T-helper 22 cell (primary cell): ENCODE data around the gene KATNBL1.
A peak's percentile ranks its signal among the peaks of the same experiment; 100 is the strongest.

Experiments used
- DNase-seq: peaks from one replicate; pipeline ENCODE4 v3.0.0-alpha.2; 2020; ENCODE audit warnings: low read depth

Gene KATNBL1, protein sequence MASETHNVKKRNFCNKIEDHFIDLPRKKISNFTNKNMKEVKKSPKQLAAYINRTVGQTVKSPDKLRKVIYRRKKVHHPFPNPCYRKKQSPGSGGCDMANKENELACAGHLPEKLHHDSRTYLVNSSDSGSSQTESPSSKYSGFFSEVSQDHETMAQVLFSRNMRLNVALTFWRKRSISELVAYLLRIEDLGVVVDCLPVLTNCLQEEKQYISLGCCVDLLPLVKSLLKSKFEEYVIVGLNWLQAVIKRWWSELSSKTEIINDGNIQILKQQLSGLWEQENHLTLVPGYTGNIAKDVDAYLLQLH

DNA sequence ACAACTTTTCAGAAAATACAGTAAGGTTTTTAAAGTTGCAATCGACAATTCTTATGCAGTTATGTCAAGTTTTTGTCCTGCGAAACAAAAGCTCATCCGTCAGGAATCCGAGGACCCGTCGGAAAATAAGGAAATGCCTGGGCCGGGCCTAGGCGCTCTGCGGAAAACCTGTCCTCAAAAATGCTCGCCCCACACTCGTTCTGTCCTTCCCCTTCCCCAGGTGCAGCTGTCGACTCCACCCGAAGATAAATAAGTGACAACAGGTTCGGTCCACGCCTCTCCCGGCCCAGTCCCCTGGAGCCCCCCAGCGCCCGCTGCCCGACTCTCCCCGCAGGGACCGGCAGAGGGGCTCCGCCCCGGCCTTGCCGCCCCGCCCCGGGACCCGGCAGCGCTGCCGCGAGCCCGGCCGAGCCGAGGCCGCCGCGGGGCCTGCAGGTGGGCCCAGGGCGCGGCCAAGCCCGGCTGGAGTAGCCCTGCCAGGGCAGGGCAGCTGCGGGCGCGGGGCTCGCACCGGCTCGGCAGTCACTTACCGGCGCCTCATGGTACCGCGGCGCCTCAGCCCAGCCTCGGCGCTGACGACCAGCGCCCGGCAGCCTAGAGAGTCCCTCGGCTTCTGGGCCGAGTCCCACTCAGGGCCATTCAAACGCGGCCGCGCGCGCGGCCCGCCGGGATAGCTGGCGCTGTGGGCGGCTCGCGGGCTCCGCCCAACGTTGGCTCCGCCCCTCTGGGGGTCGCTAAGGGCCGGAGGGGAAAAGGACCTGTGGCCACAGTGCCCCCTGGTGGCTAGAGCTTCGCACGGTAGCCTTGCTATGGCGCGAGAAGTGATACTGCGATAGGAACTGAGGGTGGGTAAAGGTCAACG, at the start of gene KATNBL1:
KATNBL1 (minus strand) TSS at position 676 of the 862 bp plus-strand sequence. CDS start 46,420 bp downstream, outside the sequence.
- peak; percentile 86 for DNase-seq

DNA sequence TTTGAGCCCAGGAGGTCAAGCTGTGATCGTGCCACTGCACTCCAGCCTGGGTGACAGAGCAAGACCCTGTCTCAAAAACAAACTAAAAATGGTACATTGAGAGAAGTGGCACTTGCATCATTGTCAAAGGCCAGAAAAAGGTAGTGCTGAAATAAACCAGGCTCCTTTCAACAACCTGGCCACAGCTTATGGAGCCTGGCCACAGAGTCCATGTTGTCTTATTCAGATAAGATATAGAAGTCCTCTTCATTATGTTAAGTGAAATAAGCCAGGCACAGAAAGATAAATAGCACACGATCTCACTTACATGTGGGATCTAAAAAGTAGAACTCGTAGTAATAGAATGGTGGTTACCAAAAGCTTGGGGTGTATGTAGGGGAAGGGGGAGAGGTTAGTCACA, 49.7 kb upstream of the KATNBL1 start:
- no peak for DNase-seq

DNA sequence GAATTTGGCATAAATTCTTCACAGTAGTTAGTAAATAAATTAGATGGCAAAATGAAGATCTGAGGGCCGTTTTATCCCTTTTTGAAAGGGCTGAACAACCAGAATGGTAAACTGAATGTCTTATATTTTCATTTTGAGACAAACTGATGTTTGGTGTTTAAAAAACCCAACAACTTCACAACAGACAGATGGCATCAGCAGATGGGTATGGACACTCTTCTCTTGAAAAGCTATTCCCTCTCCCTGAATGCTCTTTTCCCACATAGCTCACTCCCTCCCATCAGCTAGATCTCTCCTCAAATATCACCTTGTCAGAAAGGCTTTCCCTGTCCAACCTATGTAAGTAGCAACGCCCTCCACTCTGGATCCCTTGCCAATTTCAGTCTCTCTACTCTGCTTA, 48.3 kb upstream of the KATNBL1 start:
- no peak for DNase-seq

DNA sequence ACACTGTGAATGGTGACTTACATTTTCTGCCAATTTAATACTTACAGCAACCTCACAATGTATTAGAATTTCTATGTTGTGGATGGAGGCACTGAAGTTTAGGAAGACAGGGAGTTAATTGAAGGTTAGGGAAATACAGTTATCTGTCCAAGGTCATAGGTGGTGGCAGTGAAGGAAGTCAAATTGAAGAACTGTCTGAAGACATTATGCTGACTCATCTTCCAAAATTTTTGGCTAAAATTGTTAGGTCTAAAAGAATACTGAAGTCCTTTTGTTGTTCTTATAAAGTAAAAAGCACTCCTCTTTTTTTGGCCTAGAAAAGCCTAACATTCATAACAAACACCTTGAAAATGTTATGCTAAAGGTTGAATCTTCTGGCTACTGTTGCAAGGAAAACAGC, 42.6 kb upstream of the KATNBL1 start:
- no peak for DNase-seq

DNA sequence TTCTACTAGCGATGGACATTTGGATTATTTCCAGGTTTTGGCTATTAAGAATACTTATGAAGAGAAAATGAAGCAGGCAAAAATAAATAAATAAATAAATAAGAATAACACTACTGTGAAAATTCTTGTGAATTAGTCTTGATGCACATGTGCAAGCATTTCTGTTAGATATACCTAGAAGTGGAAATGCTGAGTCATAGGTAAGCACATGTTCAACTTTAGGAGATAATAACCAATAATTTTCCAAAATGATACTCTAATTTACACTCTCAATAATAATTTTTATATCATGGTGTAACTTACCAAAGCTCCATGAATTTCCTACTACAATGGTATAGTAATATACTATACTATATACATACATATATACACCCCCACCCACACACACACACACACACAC, 38.3 kb upstream of the KATNBL1 start:
- no peak for DNase-seq

DNA sequence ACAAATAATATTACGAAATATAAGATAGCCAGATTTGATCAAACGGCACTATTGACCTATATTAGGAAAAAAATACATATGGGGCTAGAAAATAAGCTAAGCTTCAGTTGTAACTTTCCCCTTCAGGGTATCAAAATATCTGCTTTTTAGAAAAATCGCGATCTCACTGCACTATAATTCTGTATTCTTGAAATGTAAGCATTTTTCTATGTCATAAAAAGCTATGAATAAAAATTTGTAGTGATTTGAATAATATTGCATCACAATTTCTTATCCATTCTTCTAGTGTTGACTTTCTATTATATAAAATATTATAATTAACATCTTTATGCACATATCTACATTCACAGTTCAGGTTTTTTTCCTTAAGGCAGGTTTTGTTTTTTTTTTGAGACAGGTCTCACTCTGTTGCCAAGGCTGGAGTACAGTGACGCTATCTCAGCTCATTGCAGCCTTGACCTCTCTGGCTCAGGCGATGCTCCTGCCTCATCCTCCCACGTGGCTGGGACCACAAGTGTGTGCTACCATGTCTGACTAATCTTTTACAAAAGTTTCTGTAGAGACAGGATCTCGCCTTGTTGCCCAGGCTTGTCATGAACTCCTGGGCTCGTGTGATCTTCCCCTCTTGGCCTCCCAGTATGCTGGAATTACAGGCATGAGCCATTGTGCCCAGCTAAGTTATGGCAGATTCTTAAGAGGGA, 36.5 kb upstream of the KATNBL1 start:
- no peak for DNase-seq

DNA sequence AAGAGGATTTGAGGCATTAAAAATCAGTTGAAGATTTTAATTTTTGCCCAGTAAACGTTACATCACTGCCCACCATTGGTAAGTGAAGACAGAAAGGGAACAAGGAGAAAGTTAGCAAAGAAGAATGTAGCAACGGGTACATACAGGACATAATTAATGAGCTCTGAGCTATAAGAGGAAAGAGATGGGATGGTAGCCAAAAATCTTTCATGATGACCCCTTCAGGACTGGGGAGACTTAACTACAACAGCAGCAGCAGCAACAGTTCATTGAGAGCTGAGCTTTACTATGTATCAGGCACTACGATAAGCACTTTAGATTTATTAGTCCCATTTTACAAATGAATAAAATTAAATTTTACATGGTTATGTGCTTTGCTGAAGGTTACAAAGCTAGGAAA, 33.3 kb upstream of the KATNBL1 start:
- DNase-seq = no peak

DNA sequence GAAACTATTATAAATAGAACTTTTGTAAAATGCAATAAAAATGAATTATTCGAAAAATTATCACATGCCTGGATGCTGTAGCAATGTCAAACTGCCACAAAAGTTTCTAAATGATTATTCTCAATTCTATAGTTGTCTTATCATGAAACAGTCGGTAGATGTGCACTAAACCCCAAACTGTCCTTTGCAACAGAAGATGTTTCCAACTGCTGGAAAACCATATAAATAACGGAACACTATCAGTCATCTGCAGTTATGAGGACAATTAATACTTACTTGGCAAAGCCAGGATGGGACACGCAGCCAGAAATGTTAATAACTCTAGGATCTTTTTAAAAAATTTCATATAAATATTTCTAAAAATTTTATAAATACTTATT, 32.4 kb upstream of the KATNBL1 start:
- no peak for DNase-seq

DNA sequence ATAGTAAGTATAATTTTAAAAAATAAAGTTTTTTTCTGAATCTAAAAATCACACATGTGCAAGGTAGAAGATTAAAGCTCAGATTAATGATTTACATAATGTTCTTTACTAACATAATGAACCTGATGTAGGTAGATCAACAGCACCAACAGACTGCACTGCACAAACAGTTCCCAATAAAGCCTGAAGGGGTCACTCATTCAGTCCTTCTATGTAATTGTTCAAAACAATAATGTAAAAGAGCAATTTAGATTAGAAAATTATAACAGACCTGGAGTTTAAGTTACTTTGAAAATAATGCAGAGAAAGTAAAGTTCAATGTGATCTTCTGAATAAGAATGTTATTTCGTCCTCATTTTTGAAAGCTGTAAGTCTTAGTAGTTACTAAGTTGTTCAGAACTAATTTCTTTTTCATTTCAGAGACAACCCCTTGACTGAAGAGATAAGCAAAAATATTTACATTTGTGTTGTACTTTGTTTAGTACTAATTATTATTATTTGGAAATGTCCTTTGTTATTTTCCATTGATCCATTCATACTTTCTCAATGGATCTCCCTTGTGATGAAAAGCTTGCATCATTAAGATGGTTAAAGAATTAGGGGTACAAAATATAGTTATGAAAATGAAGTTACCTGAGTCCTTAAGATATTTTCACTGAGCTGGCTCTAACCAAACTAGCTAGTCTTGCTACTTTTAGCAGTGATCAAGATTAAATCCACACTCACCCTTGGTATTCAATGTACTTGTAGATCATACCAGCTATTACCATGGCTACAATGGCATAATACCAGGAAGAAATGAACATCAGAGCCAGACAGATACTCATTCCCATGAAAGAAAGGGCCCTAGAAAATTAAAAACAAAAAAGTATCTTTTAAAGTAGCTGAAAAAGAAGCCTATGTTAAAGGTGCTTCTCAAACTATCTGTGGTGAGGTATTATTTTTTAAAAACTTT, 31.8 kb upstream of the KATNBL1 start:
- DNase-seq = no peak

DNA sequence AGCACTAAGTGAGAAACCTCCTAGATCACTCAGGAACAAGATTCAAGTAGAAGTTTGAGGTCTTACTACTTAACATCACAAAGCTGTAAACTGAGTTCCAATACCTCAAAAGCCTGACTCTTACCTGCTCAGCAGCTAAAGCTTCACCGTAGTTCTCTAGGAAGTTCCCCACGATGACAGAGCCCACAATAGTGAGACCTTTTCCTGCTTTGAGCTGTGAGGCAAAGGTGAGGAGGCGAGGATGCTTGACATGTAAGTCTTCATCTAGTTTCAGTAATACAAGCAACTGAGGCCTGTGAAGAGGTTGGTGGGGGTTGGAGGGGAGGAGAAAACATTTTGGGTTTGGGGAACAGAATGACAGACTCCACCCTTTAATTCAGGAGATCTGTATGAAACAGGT, 30.6 kb upstream of the KATNBL1 start:
- no peak for DNase-seq

DNA sequence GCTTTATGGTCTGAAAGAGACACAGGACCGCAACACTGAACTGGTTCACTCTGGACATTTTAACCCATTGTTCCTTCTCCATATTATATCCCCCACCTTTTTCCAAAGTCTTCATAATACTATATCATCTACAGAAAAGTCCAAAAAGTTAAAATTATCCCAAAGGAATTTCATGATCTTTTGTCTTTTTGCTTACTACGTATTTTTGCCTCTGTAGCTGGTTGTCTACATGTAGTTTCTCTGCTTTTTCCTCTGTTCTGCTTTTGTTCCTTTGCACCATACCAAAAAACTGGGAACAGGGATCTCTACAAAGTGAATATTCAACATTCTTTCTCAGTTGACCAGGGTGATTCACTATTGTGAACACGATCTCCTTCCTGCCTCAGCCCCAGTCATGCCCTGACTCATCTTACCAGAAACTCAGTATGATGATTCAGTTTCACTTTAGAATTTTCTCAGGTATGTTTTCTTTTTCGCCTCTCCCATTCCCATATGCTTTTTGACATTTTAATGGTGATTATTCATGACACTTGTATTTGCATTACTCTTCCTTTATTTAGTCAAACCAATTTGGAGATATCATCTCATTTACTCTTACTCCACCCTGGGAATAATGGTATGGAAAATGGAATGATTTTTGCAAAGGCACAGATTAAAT, 29.4 kb upstream of the KATNBL1 start:
- DNase-seq = no peak

DNA sequence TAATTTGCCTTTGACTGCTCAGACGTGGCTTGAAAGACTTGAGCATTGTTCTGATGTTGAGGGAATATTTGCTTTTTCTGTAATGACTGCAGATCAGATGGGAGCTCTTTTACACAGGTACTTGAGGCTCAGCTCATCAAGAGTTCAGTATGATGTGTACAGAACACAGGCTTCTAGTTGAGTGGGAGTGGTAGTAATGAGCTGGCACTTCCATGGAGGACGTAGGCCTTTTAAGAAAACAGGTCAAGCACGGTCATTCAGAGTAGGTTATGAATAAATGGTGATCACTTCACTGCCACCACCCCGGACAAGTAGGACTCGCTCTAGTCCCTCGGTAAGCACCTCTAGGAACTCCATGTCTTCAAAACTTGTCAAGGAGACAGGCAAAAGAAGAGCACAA, 23.7 kb upstream of the KATNBL1 start:
- DNase-seq = no peak

DNA sequence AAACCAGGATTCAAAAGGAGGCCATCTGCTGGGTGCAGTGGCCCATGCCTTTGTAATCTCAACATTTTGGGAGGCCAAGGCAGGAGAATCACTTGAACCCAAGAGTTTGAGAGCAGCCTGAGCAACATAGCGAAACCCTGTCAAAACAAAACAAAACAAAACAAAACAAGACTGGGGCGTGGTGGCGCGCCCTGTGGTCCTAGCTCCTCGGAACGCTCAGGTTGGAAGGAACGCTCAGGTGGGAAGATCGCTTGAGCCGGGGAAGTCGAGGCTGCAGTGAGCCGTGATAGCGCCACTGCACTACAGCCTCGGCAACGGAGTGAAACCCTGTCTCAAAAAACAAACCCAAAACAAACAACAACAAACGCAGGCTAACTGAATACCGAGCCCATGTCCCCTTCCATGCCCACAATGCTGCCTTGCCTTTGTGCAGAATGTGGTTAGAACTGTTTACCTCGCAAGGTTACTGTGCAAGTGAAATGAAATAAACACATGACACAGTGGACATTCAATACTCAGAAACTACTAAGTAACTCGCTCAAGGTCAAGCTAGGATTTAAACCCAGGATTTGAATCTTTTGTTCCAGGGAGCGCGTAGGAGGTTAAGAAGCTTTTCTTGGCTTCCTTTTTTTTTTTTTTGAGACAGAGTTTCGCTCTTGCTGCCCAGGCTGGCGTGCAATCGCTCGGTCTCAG, 14.2 kb upstream of the KATNBL1 start:
- DNase-seq = no peak

DNA sequence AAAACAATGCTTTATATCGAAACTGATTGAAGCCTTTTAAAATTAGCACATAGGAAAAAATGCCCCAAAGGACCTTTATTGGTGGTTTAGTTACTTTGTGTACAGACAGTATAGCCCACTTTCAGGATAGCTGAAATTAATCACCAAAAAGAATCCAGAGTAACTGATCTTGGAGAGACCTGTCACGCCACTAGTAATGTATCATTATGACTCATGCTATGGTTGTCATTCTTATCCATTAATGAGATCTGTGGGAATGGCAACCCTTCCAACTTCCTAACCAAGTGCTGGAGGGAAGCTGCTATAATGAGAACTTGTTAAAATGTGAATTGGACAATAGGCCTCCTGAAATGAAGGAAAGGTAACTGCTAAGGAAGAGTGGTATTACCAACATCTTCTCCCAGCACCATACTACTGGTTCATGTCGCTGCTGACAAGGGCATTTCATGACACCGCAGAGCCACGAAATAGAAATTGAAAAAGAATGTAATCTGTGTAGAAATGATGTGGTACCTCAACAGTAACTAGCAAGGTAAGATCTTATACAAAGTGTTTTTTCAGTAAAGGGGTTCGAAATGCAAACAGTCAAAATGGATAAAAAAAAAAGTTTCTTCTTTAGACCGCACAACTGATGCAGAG, 7.8 kb upstream of the KATNBL1 start:
- DNase-seq = no peak

DNA sequence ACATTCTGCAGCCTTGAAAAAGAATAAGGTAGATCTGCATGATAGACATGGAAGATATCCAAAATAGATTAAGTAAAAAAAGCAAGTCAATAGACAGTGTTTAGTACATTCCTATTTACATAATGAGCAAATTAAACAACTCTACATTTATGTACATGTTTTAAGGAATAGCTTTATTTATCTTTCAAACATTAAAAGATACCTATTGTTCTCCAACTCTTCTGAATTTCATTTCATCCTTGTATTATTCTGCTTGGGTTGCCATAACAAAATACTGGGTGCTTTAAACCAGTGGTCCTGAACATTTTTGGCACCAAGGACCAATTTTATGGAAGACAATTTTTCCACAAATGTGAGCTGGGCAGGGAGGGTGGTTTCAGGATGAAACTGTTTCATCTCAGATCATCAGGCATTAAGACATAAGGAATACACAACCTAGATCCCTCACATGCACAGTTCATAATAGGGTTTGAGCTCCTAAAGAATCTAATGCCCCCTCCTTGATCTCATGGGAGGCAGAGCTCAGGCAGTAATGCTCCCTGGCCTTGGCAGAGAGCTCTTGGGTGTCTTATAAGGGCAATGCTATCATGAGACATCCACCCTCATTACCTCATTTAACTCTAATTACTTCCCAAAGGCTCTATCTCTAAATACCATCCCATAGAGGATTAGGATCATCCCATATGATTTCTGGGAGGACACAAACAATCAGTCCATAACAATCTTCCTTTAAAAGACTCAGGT, 6.8 kb upstream of the KATNBL1 start:
- DNase-seq = no peak

DNA sequence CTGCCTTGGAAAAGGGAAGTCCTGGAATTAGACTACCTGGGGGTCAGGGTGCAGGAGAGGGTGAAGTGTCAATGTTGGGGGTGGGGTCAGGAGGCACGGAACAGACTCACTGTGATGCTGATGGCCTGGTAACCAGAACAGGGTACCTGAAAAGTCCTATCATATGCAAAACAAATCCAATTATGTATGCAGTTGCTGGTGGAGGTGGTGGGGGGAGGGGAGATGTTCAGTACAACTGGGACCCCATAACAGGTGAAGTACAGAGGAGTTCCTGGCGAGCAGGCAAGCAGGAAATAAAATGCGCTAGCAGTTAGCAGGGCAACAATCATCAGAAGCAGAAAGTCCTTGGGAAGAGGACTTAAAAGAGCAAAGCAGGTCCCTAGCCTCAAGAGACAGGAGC, 4.2 kb upstream of the KATNBL1 start:
- no peak for DNase-seq

DNA sequence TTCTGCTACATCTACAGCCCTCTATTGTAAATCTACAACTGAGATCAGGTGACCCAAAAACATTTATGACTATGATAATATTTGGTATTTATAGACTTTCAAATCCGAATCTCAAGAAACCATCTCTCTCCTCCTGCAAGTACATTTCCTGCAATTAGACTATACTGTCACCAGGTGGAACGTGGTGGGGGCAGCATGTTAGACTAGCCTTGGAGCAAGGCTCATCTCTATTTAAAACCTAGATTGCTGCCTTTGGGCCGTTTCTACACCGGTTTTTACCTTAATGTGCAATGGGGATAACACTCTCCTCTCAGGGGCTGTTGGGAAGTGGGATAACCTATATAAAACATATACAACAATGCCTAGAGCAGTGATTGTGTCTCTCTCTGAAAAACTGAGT, 3.8 kb upstream of the KATNBL1 start:
- no peak for DNase-seq

DNA sequence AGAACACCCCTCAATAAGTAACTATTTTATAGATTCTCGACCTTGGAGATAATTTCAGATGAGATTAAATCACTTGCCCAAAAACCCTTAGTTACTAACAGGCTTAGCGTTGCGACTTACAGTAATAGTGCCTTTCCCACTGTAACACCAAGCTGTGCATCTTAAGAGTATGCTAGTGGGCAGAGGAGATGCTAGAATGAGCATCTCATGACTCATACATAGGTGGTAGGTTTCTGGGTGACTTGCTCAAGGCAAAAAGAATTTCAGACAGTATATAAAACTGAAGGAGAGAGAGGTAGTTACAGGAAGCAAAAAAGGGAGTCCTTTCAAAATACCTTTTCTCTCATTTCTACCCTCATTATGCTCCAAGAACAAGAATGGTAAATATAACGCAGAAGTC, 3.9 kb downstream of the KATNBL1 start:
- DNase-seq = no peak

DNA sequence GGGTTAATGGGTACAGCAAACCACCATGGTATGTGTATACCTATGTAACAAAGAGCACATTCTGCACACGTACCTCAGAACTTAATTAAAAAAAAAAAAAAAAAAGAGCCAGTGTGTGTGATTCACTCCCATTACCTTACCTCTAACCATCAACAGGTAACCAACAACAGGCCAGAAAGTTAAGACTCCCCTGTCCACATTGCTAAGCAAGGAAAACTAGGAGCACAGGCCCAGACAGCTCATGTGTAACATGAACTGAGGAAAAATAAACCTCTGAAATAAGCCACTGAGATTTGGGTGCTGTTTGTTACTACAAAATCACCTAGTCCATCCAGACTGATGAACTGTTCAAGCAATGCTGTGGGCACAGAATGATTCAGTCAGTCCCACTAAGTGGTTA, 6.0 kb downstream of the KATNBL1 start:
- DNase-seq = no peak
